ENCODE results near the gene EEIG2. TPM values are rescaled to one million over a fixed set of nuclear protein-coding genes. Genes with fewer than 3 reads are reported as not detected.

Gene EEIG2
- total RNA-seq, 4 donors from 2014 or later, result 11.1 to 20.6 (median 15.4) TPM

DNA sequence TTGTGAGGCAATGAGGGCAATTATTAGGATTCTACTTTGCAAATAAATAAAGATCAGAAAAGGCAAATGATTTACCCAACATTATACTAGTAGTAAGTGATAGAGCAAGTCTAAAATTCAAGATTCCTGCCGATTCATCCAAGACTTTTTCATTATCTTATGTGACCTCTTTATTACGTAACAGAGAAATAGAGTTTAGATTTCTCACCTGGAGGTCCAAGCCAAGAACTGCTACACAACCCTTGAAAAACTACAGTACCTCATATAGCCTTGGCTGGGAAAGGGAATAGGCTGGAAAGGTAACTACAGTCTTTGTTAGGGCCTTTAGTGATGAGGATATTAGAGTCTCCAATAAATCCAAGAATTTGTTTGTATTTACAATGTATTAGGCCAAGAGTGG, 13.3 kb downstream of the EEIG2 start:
- H3K4me1 ChIP-seq, result peaks cover 0 to 9% (median 2%) of the 10 kb centered on the region in 4 donors
- H3K4me3 ChIP-seq, result no peak overlapping the region
- H3K27ac ChIP-seq, result no peak overlapping the region
- no peaks in the 10 kb centered on the region for H3K36me3 ChIP-seq
- no peaks in the 10 kb centered on the region for H3K27me3 ChIP-seq
- no peak for TF ChIP-seq POLR2A (IDR thresholded peaks at IDR 0.05)
- TF ChIP-seq, protein P1, sequence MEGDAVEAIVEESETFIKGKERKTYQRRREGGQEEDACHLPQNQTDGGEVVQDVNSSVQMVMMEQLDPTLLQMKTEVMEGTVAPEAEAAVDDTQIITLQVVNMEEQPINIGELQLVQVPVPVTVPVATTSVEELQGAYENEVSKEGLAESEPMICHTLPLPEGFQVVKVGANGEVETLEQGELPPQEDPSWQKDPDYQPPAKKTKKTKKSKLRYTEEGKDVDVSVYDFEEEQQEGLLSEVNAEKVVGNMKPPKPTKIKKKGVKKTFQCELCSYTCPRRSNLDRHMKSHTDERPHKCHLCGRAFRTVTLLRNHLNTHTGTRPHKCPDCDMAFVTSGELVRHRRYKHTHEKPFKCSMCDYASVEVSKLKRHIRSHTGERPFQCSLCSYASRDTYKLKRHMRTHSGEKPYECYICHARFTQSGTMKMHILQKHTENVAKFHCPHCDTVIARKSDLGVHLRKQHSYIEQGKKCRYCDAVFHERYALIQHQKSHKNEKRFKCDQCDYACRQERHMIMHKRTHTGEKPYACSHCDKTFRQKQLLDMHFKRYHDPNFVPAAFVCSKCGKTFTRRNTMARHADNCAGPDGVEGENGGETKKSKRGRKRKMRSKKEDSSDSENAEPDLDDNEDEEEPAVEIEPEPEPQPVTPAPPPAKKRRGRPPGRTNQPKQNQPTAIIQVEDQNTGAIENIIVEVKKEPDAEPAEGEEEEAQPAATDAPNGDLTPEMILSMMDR (IDR thresholded peaks at IDR 0.05), result no peak
- no peak for DNase-seq
- H3K9me3 ChIP-seq, result no peaks in the 10 kb centered on the region

GRCh38 chr1:108574008-108574407, 14.1 kb downstream of the EEIG2 start:
- peaks cover 0 to 9% (median 2%) of the 10 kb centered on the region in 4 donors for H3K4me1 ChIP-seq
- no peak for TF ChIP-seq POLR2A (IDR thresholded peaks at IDR 0.05)
- TF ChIP-seq, protein P1 (IDR thresholded peaks at IDR 0.05), result no peak
- no peaks in the 10 kb centered on the region for H3K27me3 ChIP-seq
- no peaks in the 10 kb centered on the region for H3K36me3 ChIP-seq
- H3K9me3 ChIP-seq, result no peaks in the 10 kb centered on the region
- no peak for DNase-seq
- no peak overlapping the region for H3K4me3 ChIP-seq
- no peak overlapping the region for H3K27ac ChIP-seq

GRCh38 chr1:108575375-108575774, 15.5 kb downstream of the EEIG2 start:
- H3K27ac ChIP-seq, result no peak overlapping the region
- no peaks in the 10 kb centered on the region for H3K36me3 ChIP-seq
- no peak overlapping the region for H3K4me3 ChIP-seq
- DNase-seq, result no peak
- H3K4me1 ChIP-seq, result peaks cover 0 to 9% (median under 1%) of the 10 kb centered on the region in 4 donors
- H3K9me3 ChIP-seq, result no peaks in the 10 kb centered on the region
- no peaks in the 10 kb centered on the region for H3K27me3 ChIP-seq
- no peak for TF ChIP-seq POLR2A (IDR thresholded peaks at IDR 0.05)
- TF ChIP-seq, protein P1 (IDR thresholded peaks at IDR 0.05), result no peak

- peaks cover 0 to 21% (median 7%) of the 10 kb centered on the region in 4 donors for H3K4me1 ChIP-seq
- no peaks in the 10 kb centered on the region for H3K36me3 ChIP-seq
- H3K27ac ChIP-seq, result peak overlapping the region in 3 of 4 donors; percentile 40 to 69 (median 61)
- no peak overlapping the region for H3K4me3 ChIP-seq
- peaks cover 0 to 2% (median 0%) of the 10 kb centered on the region in 4 donors for H3K9me3 ChIP-seq
- no peaks in the 10 kb centered on the region for H3K27me3 ChIP-seq
- TF ChIP-seq, protein P1 (IDR thresholded peaks at IDR 0.05), result no peak
- TF ChIP-seq POLR2A (IDR thresholded peaks at IDR 0.05), result no peak
- no peak for DNase-seq
These were observed 24.0 kb downstream of the EEIG2 start for GRCh38 chr1:108583757-108584427.

GRCh38 chr1:108584428-108584856, 24.5 kb downstream of the EEIG2 start:
- peak overlapping the region in 3 of 4 donors; percentile 40 to 69 (median 61) for H3K27ac ChIP-seq
- H3K4me1 ChIP-seq, result peaks cover 0 to 21% (median 7%) of the 10 kb centered on the region in 4 donors
- H3K4me3 ChIP-seq, result no peak overlapping the region
- TF ChIP-seq, protein P1 (IDR thresholded peaks at IDR 0.05), result no peak
- TF ChIP-seq POLR2A (IDR thresholded peaks at IDR 0.05), result no peak
- H3K9me3 ChIP-seq, result peaks cover 0 to 2% (median 0%) of the 10 kb centered on the region in 4 donors
- no peak for DNase-seq
- no peaks in the 10 kb centered on the region for H3K27me3 ChIP-seq
- H3K36me3 ChIP-seq, result no peaks in the 10 kb centered on the region
